H9 (cell line): ENCODE data around the gene DGLUCY. TPM values are rescaled to one million over a fixed set of nuclear protein-coding genes. Genes with fewer than 3 reads are reported as not detected.

Source experiments
- DNase-seq: peaks from one replicate; pipeline ENCODE4 v3.0.0-alpha.2; 2017
- H2AFZ ChIP-seq: one replicate; pipeline ENCODE4 v1.6.1; 2013; ENCODE audit warnings: mild to moderate bottlenecking, low read length, control low read depth, moderate library complexity
- H2AK5ac ChIP-seq: 2 replicates; pipeline ENCODE4 v1.6.1; 2013; ENCODE audit warnings: low read length, control low read depth, mixed read lengths; ENCODE audit not compliant: insufficient read length
- H2BK120ac ChIP-seq: one replicate; pipeline ENCODE4 v1.6.1; 2013; ENCODE audit warnings: low read depth, mild to moderate bottlenecking, low read length, control low read depth, inconsistent platforms; ENCODE audit not compliant: poor library complexity, severe bottlenecking
- H2BK12ac ChIP-seq: 2 replicates; pipeline ENCODE4 v1.6.1; 2013; ENCODE audit warnings: low read length, control low read depth, mixed read lengths, low read depth; ENCODE audit not compliant: insufficient read length
- H2BK15ac ChIP-seq: 2 replicates; pipeline ENCODE4 v1.6.1; 2013; ENCODE audit warnings: low read depth, low read length, control low read depth
- H2BK20ac ChIP-seq: one replicate; pipeline ENCODE4 v1.6.1; 2013; ENCODE audit warnings: low read depth, mild to moderate bottlenecking, low read length, control low read depth, inconsistent platforms; ENCODE audit not compliant: poor library complexity, severe bottlenecking
- H2BK5ac ChIP-seq: 2 replicates; pipeline ENCODE4 v1.6.1; 2013; ENCODE audit warnings: low read length, control low read depth, mixed read lengths; ENCODE audit not compliant: insufficient read length
- H3K14ac ChIP-seq: 2 replicates; pipeline ENCODE4 v1.6.1; 2013; ENCODE audit warnings: low read length, control low read depth; ENCODE audit not compliant: insufficient read depth
- H3K18ac ChIP-seq: 2 replicates; pipeline ENCODE4 v1.6.1; 2013; ENCODE audit warnings: low read depth, mild to moderate bottlenecking, mixed read lengths, low read length, control low read depth; ENCODE audit not compliant: insufficient read length
- H3K23ac ChIP-seq: 2 replicates; pipeline ENCODE4 v1.6.1; 2013; ENCODE audit warnings: low read length, control low read depth, mixed read lengths, low read depth; ENCODE audit not compliant: insufficient read length
- H3K23me2 ChIP-seq: 2 replicates; pipeline ENCODE4 v1.6.1; 2013; ENCODE audit warnings: low read depth, mild to moderate bottlenecking, mixed read lengths, low read length, control low read depth; ENCODE audit not compliant: insufficient read length, poor library complexity, severe bottlenecking
- H3K27ac ChIP-seq: 2 replicates; pipeline ENCODE4 v1.5.1; 2013; ENCODE audit warnings: low read length, control low read depth, mixed read lengths, low read depth; ENCODE audit not compliant: insufficient read length
- H3K27me3 ChIP-seq: 2 replicates; pipeline ENCODE4 v1.6.1; 2013; ENCODE audit warnings: low read length, control low read depth, inconsistent platforms; ENCODE audit not compliant: insufficient read depth
- H3K4ac ChIP-seq: 2 replicates; pipeline ENCODE4 v1.6.1; 2013; ENCODE audit warnings: low read depth, mild to moderate bottlenecking, control low read depth, inconsistent platforms, low read length, moderate library complexity
- H3K4me1 ChIP-seq: 2 replicates; pipeline ENCODE4 v1.6.1; 2013; ENCODE audit warnings: low read length, control low read depth, inconsistent platforms; ENCODE audit not compliant: insufficient read depth
- H3K4me2 ChIP-seq: 2 replicates; pipeline ENCODE4 v1.6.1; 2013; ENCODE audit warnings: low read length, control low read depth, mixed read lengths; ENCODE audit not compliant: insufficient read length, insufficient read depth
- H3K56ac ChIP-seq: 2 replicates; pipeline ENCODE4 v1.6.1; 2013; ENCODE audit warnings: low read depth, mild to moderate bottlenecking, mixed read lengths, low read length, control low read depth; ENCODE audit not compliant: insufficient read length
- H3K79me1 ChIP-seq: 2 replicates; pipeline ENCODE4 v1.6.1; 2013; ENCODE audit warnings: low read depth, mild to moderate bottlenecking, moderate library complexity, low read length, control low read depth, inconsistent platforms; ENCODE audit not compliant: insufficient read depth, poor library complexity, severe bottlenecking
- H3K79me2 ChIP-seq: 2 replicates; pipeline ENCODE4 v1.6.1; 2013; ENCODE audit warnings: low read length, control low read depth, inconsistent platforms; ENCODE audit not compliant: insufficient read depth
- H3K9ac ChIP-seq: 2 replicates; pipeline ENCODE4 v1.6.1; 2013; ENCODE audit warnings: low read length, control low read depth, mixed read lengths; ENCODE audit not compliant: insufficient read length; ENCODE audit errors: extremely low read depth
- H3K9me3 ChIP-seq: one replicate; pipeline ENCODE4 v1.6.1; 2013; ENCODE audit warnings: low read depth, low read length, inconsistent platforms; ENCODE audit not compliant: control insufficient read depth
- H3T11ph ChIP-seq: one replicate; pipeline ENCODE4 v1.6.1; 2013; ENCODE audit warnings: mild to moderate bottlenecking, low read length, control low read depth, inconsistent platforms
- H4K20me1 ChIP-seq: one replicate; pipeline ENCODE4 v1.6.1; 2013; ENCODE audit not compliant: control insufficient read depth, insufficient read length, insufficient read depth
- H4K5ac ChIP-seq: 2 replicates; pipeline ENCODE4 v1.6.1; 2013; ENCODE audit warnings: low read depth, mild to moderate bottlenecking, mixed read lengths, low read length, control low read depth; ENCODE audit not compliant: insufficient read length
- H4K8ac ChIP-seq: replicated peaks from 2 replicates; pipeline ENCODE4 v1.6.1; 2013; ENCODE audit warnings: low read length, control low read depth, mixed read lengths, low read depth; ENCODE audit not compliant: insufficient read length
- H4K91ac ChIP-seq: 2 replicates; pipeline ENCODE4 v1.6.1; 2013; ENCODE audit warnings: low read depth, mild to moderate bottlenecking, moderate library complexity, mixed read lengths, low read length, control low read depth; ENCODE audit not compliant: insufficient read length
- H3K27ac Mint-ChIP-seq, 3 experiments: 2 replicates in 2 of 3; 3 replicates in 1 of 3; pipeline ENCODE4 v1.8.0; 2020 to 2021; ENCODE audit warnings: mixed read lengths in 3 of 3, mild to moderate bottlenecking in 1 of 3, moderate library complexity in 1 of 3
- H3K27me3 Mint-ChIP-seq: 2 replicates; pipeline ENCODE4 v1.8.0; 2021; ENCODE audit warnings: low read depth, mild to moderate bottlenecking, moderate library complexity, mixed read lengths
- H3K36me3 Mint-ChIP-seq, 3 experiments: 2 replicates in 2 of 3; 3 replicates in 1 of 3; pipeline ENCODE4 v1.8.0; 2020 to 2021; ENCODE audit warnings: low read depth in 3 of 3, mixed read lengths in 3 of 3; ENCODE audit not compliant: insufficient read depth in 1 of 3
- H3K4me1 Mint-ChIP-seq, 2 experiments: 2 replicates each; pipeline ENCODE4 v1.8.0; 2020; ENCODE audit warnings: mixed read lengths in 2 of 2
- H3K4me3 Mint-ChIP-seq, 2 experiments: 2 replicates in 1 of 2; 3 replicates in 1 of 2; pipeline ENCODE4 v1.8.0; 2020 to 2021; ENCODE audit warnings: mild to moderate bottlenecking in 2 of 2, mixed read lengths in 2 of 2, moderate library complexity in 1 of 2
- H3K9me3 Mint-ChIP-seq, 2 experiments: 2 replicates in 1 of 2; 3 replicates in 1 of 2; pipeline ENCODE4 v1.8.0; 2020; ENCODE audit warnings: mild to moderate bottlenecking in 2 of 2, mixed read lengths in 2 of 2, moderate library complexity in 1 of 2
- WGBS: extraction: QIAGEN DNeasy Blood & Tissue Kit; methylation state at CpG from one replicate; pipeline ENCODE4 v1.1.7; 2013; ENCODE audit warnings: missing lambda C conversion rate, low lambda C conversion rate, mixed read lengths; ENCODE audit not compliant: insufficient read length; ENCODE audit errors: extremely low coverage; 5-methylcytosine and 5-hydroxymethylcytosine counted together
- total RNA-seq: library from RNA; stranded (reverse); gene quantifications from 2 replicates; pipeline ENCODE4 v1.2.1, GENCODE V29; 2021
- TF ChIP-seq, protein P1 (sequence below): fragments of 200-600 bp; sonication (generic); conservative IDR thresholded peaks from 3 replicates; pipeline ENCODE4 v1.8.0; 2021; ENCODE audit warnings: antibody characterized with exemption, mild to moderate bottlenecking

DGLUCY gene
- total RNA-seq, 1 experiment from 2014 or later, result 29.6 TPM

DNA sequence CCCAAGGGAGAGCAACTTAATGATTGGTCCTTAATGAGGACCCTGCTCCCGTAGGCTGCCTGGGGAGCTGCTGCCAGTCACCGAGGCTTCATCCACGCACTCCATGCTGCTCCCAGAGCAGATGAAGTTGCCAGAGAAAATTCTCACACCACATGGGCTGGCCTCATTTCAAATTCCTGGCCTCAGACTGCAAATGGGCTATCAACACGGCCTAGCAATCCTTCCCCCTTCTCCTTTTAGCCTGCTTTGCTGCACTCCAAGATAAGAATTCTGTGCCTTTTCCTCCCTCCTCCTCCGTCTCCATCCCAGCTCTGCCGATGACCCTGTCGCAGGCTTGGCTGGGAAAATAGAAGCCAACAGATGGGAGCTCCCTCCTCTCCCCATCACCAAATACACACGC, 10.8 kb upstream of the DGLUCY start:
- TF ChIP-seq, protein P1, sequence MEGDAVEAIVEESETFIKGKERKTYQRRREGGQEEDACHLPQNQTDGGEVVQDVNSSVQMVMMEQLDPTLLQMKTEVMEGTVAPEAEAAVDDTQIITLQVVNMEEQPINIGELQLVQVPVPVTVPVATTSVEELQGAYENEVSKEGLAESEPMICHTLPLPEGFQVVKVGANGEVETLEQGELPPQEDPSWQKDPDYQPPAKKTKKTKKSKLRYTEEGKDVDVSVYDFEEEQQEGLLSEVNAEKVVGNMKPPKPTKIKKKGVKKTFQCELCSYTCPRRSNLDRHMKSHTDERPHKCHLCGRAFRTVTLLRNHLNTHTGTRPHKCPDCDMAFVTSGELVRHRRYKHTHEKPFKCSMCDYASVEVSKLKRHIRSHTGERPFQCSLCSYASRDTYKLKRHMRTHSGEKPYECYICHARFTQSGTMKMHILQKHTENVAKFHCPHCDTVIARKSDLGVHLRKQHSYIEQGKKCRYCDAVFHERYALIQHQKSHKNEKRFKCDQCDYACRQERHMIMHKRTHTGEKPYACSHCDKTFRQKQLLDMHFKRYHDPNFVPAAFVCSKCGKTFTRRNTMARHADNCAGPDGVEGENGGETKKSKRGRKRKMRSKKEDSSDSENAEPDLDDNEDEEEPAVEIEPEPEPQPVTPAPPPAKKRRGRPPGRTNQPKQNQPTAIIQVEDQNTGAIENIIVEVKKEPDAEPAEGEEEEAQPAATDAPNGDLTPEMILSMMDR, result no peak
- H3K27me3 ChIP-seq, result no peaks in the 10 kb centered on the region
- no peak overlapping the region for H3K27ac ChIP-seq
- no peaks in the 10 kb centered on the region for H3K9me3 Mint-ChIP-seq
- no peak overlapping the region for H3K9ac ChIP-seq
- H2BK20ac ChIP-seq, result no peak overlapping the region
- no peak overlapping the region for H2BK12ac ChIP-seq
- H3K9me3 ChIP-seq, result no peaks in the 10 kb centered on the region
- no peaks in the 10 kb centered on the region for H3K79me2 ChIP-seq
- H3K4me1 ChIP-seq, result peaks cover 5% of the 10 kb centered on the region; the same call in 1 of the 2 replicates
- H4K5ac ChIP-seq, result no peak overlapping the region
- WGBS, result no CpG with 5 or more reads among the region's 8 CpGs
- no peak overlapping the region for H4K8ac ChIP-seq
- no peak overlapping the region for H3K23ac ChIP-seq
- DNase-seq, result no peak
- no peak overlapping the region for H2BK15ac ChIP-seq
- H4K91ac ChIP-seq, result no peak overlapping the region
- H4K20me1 ChIP-seq, result no peaks in the 10 kb centered on the region
- H3K18ac ChIP-seq, result no peak overlapping the region
- H3K79me1 ChIP-seq, result no peaks in the 10 kb centered on the region
- H2AFZ ChIP-seq, result no peak overlapping the region
- no peak overlapping the region for H3K4me3 Mint-ChIP-seq
- no peaks in the 10 kb centered on the region for H3K36me3 Mint-ChIP-seq
- H2BK120ac ChIP-seq, result no peak overlapping the region
- no peaks in the 10 kb centered on the region for H3K23me2 ChIP-seq
- no peak overlapping the region for H2BK5ac ChIP-seq
- H2AK5ac ChIP-seq, result no peak overlapping the region
- H3K27ac Mint-ChIP-seq, result peak overlapping the region in 1 of 3 experiments; percentile 36; a peak in 2 of 7 replicates
- no peak overlapping the region for H3K56ac ChIP-seq
- no peak overlapping the region for H3T11ph ChIP-seq
- H3K27me3 Mint-ChIP-seq, result no peaks in the 10 kb centered on the region; the same call in 1 of the 2 replicates
- no peak overlapping the region for H3K4me2 ChIP-seq
- no peak overlapping the region for H3K4ac ChIP-seq
- H3K14ac ChIP-seq, result no peak overlapping the region
- H3K4me1 Mint-ChIP-seq, result peaks cover 12% of the 10 kb centered on the region in 2 experiments
